ENCODE results near the gene ABCC3. TPM values are rescaled to one million over a fixed set of nuclear protein-coding genes. Genes with fewer than 3 reads are reported as not detected.
A peak's percentile ranks its signal among the peaks of the same experiment; 100 is the strongest.
"Not testable (repeated sequence)": the region's sequence is repeated elsewhere in the genome, so short reads cannot be mapped to it uniquely, and the experiment has no call there.

ABCC3 gene
- total RNA-seq, 1 donor, result 39.3 TPM

GRCh38 chr17:50699410-50699809 lies 64.7 kb downstream of the ABCC3 start:
- H3K4me3 ChIP-seq (ENCODE audit: low read depth, low read length), result no peak overlapping the region
- TF ChIP-seq CTCF (IDR thresholded peaks at IDR 0.05; ENCODE audit: insufficient read depth, low read depth, low read length), result no peak
- no peak for DNase-seq (ENCODE audit: low read depth)

- DNase-seq (ENCODE audit: low read depth), result no peak
- no peak for TF ChIP-seq CTCF (IDR thresholded peaks at IDR 0.05; ENCODE audit: insufficient read depth, low read depth, low read length)
- no peak overlapping the region for H3K4me3 ChIP-seq (ENCODE audit: low read depth, low read length)
These were observed 68.5 kb downstream of the ABCC3 start for GRCh38 chr17:50703162-50703561.

GRCh38 chr17:50707289-50708049 lies 72.8 kb downstream of the ABCC3 start, which contains the start of gene ANKRD40:
Gene ANKRD40 (minus strand): TSS chr17:50707914. CDS start chr17:50707654, 260 bp downstream.
- DNase-seq (ENCODE audit: low read depth), result peak; percentile 95
- peak within 1 kb of the TSS; percentile 74 for H3K4me3 ChIP-seq (ENCODE audit: low read depth, low read length)
- no peak for TF ChIP-seq CTCF (IDR thresholded peaks at IDR 0.05; ENCODE audit: insufficient read depth, low read depth, low read length)

GRCh38 chr17:50708050-50709000 lies 73.6 kb downstream of the ABCC3 start:
- no peak for TF ChIP-seq CTCF (IDR thresholded peaks at IDR 0.05; ENCODE audit: insufficient read depth, low read depth, low read length)
- peak; percentile 32 for DNase-seq (ENCODE audit: low read depth)
- peak overlapping the region; percentile 74 for H3K4me3 ChIP-seq (ENCODE audit: low read depth, low read length)

GRCh38 chr17:50709053-50709452 lies 74.4 kb downstream of the ABCC3 start:
- H3K4me3 ChIP-seq (ENCODE audit: low read depth, low read length); DNase-seq (ENCODE audit: low read depth): not testable (repeated sequence)

GRCh38 chr17:50710025-50710424 lies 75.3 kb downstream of the ABCC3 start:
- no peak for TF ChIP-seq CTCF (IDR thresholded peaks at IDR 0.05; ENCODE audit: insufficient read depth, low read depth, low read length)
- no peak overlapping the region for H3K4me3 ChIP-seq (ENCODE audit: low read depth, low read length)
- no peak for DNase-seq (ENCODE audit: low read depth)

GRCh38 chr17:50710650-50711049 lies 76.0 kb downstream of the ABCC3 start:
- no peak overlapping the region for H3K4me3 ChIP-seq (ENCODE audit: low read depth, low read length)
- no peak for DNase-seq (ENCODE audit: low read depth)
- no peak for TF ChIP-seq CTCF (IDR thresholded peaks at IDR 0.05; ENCODE audit: insufficient read depth, low read depth, low read length)

Data from fibroblast of villous mesenchyme (primary cell).